T follicular helper cell (primary cell): ENCODE measurements around the gene ARTN.
A peak's percentile ranks its signal among the peaks of the same experiment; 100 is the strongest.

ENCODE experiments used
- DNase-seq: peaks from one replicate; pipeline ENCODE4 v3.0.0-alpha.2; 2020; ENCODE audit warnings: low read depth

The ARTN gene

GRCh38 chr1:43924516-43924915 is 9.1 kb upstream of the ARTN start:
- DNase-seq, result no peak

DNA sequence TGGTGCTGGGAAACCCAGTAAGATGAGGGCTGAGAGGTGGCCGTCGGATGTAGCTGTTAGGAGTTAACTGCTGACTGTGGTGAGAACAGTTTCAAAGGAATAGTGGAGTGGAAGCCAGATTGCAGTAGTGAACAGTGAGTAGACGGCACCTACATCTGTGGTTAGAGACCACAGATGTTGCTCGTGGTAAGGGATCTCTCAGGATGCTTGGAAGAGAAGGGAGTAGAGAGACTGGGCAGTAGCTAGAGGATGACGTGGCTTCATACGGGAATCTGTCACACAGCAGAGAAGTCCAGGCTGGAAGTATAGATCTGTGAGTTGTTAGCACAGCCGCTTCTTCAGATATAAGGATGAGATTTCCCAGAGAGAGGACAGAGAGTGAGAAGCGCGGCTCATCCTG is 7.8 kb upstream of the ARTN start:
- no peak for DNase-seq

DNA sequence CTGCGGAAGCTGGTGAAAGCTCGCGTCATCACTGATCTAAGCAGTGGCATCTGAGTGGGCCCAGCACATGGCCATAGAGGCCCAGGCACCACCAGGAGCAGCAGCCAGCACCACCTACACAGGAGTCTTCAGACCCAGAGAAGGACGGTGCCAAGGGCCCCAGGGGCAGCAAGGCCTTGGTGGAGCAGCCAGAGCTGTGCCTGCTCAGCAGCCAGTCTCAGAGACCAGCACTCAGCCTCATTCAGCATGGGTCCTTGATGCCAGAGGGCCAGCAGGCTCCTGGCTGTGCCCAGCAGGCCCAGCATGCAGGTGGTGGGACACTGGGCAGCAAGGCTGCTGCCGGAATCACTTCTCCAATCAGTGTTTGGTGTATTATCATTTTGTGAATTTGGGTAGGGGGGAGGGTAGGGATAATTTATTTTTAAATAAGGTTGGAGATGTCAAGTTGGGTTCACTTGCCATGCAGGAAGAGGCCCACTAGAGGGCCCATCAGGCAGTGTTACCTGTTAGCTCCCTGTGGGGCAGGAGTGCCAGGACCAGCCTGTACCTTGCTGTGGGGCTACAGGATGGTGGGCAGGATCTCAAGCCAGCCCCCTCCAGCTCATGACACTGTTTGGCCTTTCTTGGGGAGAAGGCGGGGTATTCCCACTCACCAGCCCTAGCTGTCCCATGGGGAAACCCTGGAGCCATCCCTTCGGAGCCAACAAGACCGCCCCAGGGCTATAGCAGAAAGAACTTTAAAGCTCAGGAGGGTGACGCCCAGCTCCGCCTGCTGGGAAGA is 3.2 kb upstream of the ARTN start:
- DNase-seq, result no peak

DNA sequence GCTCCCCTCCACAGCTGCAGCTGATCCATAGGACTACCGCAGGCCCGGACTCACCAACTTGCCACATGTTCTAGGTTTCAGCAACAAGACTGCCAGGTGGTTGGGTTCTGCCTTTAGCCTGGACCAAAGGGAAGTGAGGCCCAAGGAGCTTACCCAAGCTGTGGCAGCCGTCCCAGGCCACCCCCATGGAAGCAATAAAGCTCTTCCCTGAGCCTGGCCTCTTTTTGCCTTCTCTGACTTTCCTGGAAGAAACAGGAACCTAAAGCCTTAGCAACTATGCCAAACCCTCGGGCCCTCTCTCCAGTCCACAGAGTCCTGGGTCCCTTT is 2.7 kb upstream of the ARTN start:
- no peak for DNase-seq

DNA sequence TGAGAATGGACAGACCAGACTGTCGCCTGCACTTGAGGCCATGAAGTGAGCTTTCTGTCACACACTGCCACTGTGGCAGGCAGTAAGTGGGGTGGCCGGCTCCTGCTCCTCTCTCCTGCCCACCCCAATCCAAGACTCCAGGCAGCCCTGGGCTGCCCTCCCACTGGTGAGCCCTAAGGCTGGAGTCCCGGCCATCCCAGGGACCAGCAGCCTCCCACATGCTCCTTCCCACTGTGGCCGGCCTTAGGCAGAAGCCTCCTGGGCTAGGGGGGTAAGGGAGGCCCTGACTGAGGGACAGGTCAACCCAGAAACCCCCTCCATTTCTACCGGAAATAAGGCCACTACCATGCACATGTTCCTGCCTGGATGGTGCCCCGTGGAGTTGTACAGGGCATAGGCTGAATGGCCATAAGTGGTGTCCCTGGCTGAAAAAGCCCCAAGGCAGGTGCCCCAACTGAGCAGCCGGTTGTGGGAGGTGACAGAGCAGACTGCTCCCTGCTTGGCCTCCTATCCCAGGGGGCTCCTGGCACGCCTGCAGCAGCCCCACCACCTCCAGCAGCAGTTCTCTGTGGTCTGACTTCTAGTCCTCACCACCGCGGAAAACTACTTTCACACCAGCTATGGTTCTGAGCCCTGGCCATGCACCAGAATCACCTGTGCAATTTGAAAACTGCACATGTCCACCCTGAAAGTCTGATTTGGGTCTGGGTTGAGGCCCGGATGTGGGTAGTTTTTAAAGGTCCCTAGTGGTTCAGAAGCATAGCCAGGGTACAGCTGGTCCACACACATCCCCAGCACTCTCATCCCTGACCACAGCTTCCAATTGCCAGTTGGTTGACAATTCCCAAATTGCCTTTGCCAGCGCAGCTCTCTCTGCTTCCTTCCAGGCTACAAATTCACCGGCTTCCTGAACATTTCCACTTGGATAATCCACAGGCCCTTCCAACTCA is 1.6 kb upstream of the ARTN start:
- no peak for DNase-seq

GRCh38 chr1:43932786-43933385 is 715 bp upstream of the ARTN start:
- no peak for DNase-seq

- DNase-seq, result peak; percentile 18
Measured at GRCh38 chr1:43934101-43934985, 742 bp downstream of the ARTN start.

- DNase-seq, result no peak
Measured at GRCh38 chr1:43934986-43935324, 1.4 kb downstream of the ARTN start.

DNA sequence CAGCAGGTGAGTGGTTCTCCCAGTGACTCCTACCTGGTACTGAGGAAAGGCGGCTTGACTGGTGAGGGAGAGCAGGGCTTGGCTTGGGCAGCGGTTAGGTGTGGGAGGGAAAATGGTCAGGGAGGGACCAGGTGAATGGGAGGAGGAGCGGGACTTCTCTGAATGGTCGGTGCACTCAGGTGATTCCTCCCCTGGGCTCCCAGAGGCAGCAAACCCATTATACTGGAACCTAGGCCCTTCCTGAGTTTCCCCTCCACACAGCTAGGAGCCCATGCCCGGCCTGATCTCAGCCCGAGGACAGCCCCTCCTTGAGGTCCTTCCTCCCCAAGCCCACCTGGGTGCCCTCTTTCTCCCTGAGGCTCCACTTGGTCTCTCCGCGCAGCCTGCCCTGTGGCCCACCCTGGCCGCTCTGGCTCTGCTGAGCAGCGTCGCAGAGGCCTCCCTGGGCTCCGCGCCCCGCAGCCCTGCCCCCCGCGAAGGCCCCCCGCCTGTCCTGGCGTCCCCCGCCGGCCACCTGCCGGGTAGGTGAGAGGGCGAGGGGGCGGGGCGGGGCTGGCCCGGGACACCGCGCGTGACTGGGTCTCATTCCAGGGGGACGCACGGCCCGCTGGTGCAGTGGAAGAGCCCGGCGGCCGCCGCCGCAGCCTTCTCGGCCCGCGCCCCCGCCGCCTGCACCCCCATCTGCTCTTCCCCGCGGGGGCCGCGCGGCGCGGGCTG is 2.3 kb downstream of the ARTN start:
- DNase-seq, result no peak

- DNase-seq, result no peak
Measured at GRCh38 chr1:43936431-43937151, 3.0 kb downstream of the ARTN start.

DNA sequence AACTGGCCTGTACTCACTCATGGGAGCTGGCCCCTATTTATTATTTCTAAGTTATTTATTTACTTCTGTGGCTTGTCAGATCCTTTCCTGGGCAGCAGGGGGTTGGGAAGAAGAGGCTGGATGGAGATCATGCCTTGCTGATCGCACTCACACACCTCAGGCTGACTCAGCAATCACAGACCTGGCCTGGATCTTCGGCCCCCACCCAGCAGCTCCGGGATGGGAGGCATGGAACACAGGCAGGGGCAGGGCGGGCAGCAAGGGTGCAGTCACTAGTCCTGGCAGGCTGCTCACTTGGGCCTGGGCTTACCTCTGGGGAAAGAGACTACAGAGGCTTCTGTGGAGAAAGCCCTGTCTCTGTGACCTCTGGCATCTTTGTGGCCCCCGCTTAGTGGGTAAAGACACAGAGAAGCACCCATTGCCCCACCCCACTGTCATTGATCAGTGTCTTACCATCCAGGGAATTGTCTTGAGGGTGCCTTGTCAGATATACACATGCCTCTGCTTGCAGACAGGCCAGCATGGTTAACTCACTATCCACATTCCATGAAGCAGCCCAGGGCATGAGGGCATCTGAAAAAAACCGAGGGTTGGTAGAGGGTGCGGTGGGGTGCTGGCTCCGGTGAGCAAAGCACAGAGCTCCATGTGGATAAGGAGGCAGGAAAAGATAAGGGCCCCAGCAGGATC is 3.7 kb downstream of the ARTN start:
- no peak for DNase-seq

- no peak for DNase-seq
Measured at GRCh38 chr1:43938383-43938782, 4.8 kb downstream of the ARTN start.

GRCh38 chr1:43938892-43939587 is 5.4 kb downstream of the ARTN start:
- no peak for DNase-seq

GRCh38 chr1:43942411-43942810 is 8.8 kb downstream of the ARTN start:
- DNase-seq, result no peak

DNA sequence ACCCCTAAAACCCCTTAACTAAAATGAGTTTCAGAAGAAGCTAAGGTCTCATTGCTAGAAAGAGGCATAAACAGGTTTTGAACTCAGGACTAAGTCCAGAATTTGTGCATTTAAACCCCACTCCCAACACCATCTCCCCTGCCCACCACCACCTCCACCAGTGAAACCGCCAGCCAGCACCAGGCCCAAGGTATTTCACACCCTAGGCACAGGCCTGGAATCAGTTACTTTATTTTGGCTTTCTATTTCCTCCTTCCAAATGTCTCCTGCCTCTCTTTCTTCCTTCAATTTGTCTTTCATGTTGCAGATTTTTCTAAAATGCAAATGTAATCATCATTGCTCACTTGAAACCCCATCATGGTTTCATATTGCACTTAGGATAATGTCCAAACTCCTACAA is 11.3 kb downstream of the ARTN start:
- DNase-seq, result no peak

GRCh38 chr1:43945674-43946235 is 12.2 kb downstream of the ARTN start:
- no peak for DNase-seq

GRCh38 chr1:43946236-43947060 is 12.8 kb downstream of the ARTN start, which contains the start of gene IPO13:
Gene IPO13 (plus strand): TSS chr1:43946950. CDS start chr1:43947601, 651 bp downstream.
- DNase-seq, result peak; percentile 92
